Esophagus squamous epithelium (tissue), 5 donors: ENCODE data around the gene SNX21. TPM values are rescaled to one million over a fixed set of nuclear protein-coding genes. Genes with fewer than 3 reads are reported as not detected.

Experiments used
- DNase-seq: peaks from one replicate; lab custom pipeline; 2025; lab: John Stamatoyannopoulos, UW
- H3K27ac ChIP-seq, 4 donors: fragments of 200-600 bp; sonication (generic); one replicate each; pipeline ENCODE4 v1.5.1; 2016 to 2019; ENCODE audit warnings: mild to moderate bottlenecking in 1 of 4
- H3K27me3 ChIP-seq, 4 donors: fragments of 200-600 bp; sonication (generic); 1 replicate in 3 of 4; 2 replicates in 1 of 4; pipeline versions ENCODE4 v1.5.1 to v1.6.0; 2017 to 2021; ENCODE audit warnings: antibody characterized with exemption in 1 of 4
- H3K36me3 ChIP-seq, 3 donors: fragments of 200-600 bp; sonication (generic); one replicate each; pipeline ENCODE4 v1.5.1; 2016 to 2019
- H3K4me1 ChIP-seq, 3 donors: fragments of 200-600 bp; sonication (generic); one replicate each; pipeline ENCODE4 v1.5.1; 2017 to 2019
- H3K4me3 ChIP-seq, 4 donors: fragments of 200-600 bp; sonication (generic); 1 replicate in 3 of 4; 2 replicates in 1 of 4; pipeline ENCODE4 v1.5.1; 2016 to 2019; ENCODE audit warnings: mild to moderate bottlenecking in 2 of 4, moderate library complexity in 1 of 4
- H3K9me3 ChIP-seq, 3 donors: fragments of 200-600 bp; sonication (generic); one replicate each; pipeline ENCODE4 v1.5.1; 2016 to 2019
- POLR2A ChIP-seq, 4 donors: fragments of 450-650 bp; IDR thresholded peaks; one replicate each; pipeline ENCODE4 v1.6.1; 2017; ENCODE audit warnings: antibody characterized with exemption in 4 of 4, mild to moderate bottlenecking in 4 of 4, moderate library complexity in 3 of 4
- WGBS, 2 donors: methylation state at CpG; one replicate each; pipeline ENCODE4 v1.1.5; 2018; 5-methylcytosine and 5-hydroxymethylcytosine counted together
- intact Hi-C: fragments of 100-400 bp; cut with DNase I; formaldehyde crosslinking; loops from one replicate; pipeline ENCODE4 v1.15.0; 2022
- total RNA-seq, 4 donors: library from RNA; depleted of rRNA; stranded (reverse); fragments of >200 nt; gene quantifications; one replicate each; pipeline ENCODE4 v1.1.0, GENCODE V29; 2016
- TF ChIP-seq, protein P1 (sequence below), 6 experiments: fragments of 450-650 bp in 4 of 6; fragments of 200-600 bp in 2 of 6; sonication (generic) in 2 of 6; IDR thresholded peaks; one replicate each; pipeline ENCODE4 v1.5.1; 2016 to 2019; ENCODE audit warnings: antibody characterized with exemption in 6 of 6, mild to moderate bottlenecking in 4 of 6, moderate library complexity in 4 of 6
- donor health status: DM: yes; HTN: yes; CAD: no.

SNX21 gene
- total RNA-seq, 4 donors from 2014 or later = 21.2 to 43.2 (median 37.4) TPM

DNA sequence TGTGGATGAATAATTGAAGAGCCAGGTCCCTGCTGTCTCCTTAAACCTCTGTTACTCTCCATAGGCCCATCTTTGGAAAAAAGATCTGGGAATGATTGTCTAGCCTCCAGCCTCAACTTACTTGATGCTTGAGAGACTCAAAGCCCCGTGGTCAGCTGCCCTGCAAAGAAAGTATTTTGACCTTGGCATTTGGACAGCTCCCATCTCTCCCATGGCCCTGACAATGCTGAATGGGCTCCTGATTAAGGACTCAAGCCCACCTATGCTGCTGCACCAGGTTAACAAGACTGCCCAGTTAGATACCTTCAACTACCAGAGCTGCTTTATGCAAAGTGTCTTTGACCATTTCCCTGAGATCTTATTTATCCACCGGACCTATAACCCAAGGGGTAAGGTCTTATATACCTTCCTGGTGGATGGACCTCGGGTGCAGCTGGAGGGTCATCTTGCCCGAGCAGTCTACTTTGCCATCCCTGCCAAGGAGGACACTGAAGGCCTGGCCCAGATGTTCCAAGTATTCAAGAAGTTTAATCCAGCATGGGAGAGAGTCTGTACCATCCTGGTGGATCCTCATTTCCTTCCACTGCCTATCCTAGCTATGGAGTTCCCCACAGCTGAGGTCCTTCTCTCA, 49.0 kb downstream of the SNX21 start:
- H3K27ac ChIP-seq = no peak overlapping the region
- intact Hi-C loops = no loop called here
- TF ChIP-seq, protein P1, sequence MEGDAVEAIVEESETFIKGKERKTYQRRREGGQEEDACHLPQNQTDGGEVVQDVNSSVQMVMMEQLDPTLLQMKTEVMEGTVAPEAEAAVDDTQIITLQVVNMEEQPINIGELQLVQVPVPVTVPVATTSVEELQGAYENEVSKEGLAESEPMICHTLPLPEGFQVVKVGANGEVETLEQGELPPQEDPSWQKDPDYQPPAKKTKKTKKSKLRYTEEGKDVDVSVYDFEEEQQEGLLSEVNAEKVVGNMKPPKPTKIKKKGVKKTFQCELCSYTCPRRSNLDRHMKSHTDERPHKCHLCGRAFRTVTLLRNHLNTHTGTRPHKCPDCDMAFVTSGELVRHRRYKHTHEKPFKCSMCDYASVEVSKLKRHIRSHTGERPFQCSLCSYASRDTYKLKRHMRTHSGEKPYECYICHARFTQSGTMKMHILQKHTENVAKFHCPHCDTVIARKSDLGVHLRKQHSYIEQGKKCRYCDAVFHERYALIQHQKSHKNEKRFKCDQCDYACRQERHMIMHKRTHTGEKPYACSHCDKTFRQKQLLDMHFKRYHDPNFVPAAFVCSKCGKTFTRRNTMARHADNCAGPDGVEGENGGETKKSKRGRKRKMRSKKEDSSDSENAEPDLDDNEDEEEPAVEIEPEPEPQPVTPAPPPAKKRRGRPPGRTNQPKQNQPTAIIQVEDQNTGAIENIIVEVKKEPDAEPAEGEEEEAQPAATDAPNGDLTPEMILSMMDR (IDR thresholded peaks at IDR 0.05) = no peak
- no peak for TF ChIP-seq POLR2A (IDR thresholded peaks at IDR 0.05)
- H3K4me1 ChIP-seq = peaks cover 5 to 33% (median 18%) of the 10 kb centered on the region in 3 donors
- H3K27me3 ChIP-seq = no peaks in the 10 kb centered on the region
- H3K9me3 ChIP-seq = no peaks in the 10 kb centered on the region
- 86 to 100% methylated on average over 4 of the region's 4 CpGs for WGBS, 2 donors
- H3K36me3 ChIP-seq = peaks cover 6 to 58% (median 11%) of the 10 kb centered on the region in 3 donors
- DNase-seq = no peak
- no peak overlapping the region for H3K4me3 ChIP-seq

DNA sequence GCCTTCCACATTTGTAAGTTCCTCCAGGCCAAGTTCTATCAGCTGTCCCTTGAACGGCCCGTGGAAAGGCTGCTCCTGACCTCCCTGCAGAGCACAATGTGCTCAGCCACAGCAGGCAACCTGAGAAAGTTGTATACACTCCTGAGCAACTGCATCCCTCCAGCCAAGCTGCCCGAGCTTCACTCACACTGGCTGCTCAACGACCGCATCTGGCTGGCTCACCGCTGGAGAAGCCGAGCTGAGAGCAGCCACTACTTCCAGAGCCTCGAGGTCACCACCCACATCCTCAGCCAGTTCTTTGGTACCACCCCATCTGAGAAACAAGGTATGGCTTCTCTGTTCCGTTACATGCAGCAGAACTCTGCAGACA, 49.5 kb downstream of the SNX21 start:
- intact Hi-C loops = no loop called here
- no peak for DNase-seq
- WGBS, 2 donors = 58 to 85% methylated on average over 4 to 9 of the region's 9 CpGs
- peaks cover 6 to 58% (median 11%) of the 10 kb centered on the region in 3 donors for H3K36me3 ChIP-seq
- H3K4me1 ChIP-seq = peaks cover 5 to 33% (median 18%) of the 10 kb centered on the region in 3 donors
- no peak overlapping the region for H3K4me3 ChIP-seq
- H3K27me3 ChIP-seq = no peaks in the 10 kb centered on the region
- H3K9me3 ChIP-seq = no peaks in the 10 kb centered on the region
- no peak overlapping the region for H3K27ac ChIP-seq
- TF ChIP-seq, protein P1 (IDR thresholded peaks at IDR 0.05) = no peak

GRCh38 chr20:45886590-45887345, 53.2 kb downstream of the SNX21 start:
- no peak for DNase-seq
- intact Hi-C loops = no loop called here
- 77 to 85% methylated on average over 6 to 7 of the region's 19 CpGs for WGBS, 2 donors

DNA sequence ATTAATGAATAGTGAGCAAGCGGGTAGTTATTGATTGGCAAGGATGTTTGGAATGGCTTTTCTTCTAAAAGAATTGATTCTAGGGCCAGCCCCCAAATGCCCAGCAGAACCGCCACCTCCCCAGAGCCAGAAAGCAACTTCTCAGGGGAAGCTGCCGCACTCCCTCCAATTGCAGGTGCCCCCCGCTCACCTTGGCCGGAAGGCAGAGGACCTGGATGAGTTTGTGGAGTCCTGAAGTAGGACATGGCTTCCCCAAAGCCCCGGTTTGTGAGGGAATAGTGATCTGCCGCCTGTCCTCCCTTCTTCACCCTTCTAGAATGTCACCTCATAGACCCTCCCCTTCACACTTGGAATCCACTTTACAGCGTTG, 53.7 kb downstream of the SNX21 start, which contains the start of gene SPATA25:
SPATA25 (minus strand) TSS at position 277 of the 370 bp plus-strand sequence; CDS start at position 245, 32 bp downstream.
- no peak for DNase-seq
- peaks cover 6 to 60% (median 11%) of the 10 kb centered on the region in 3 donors for H3K36me3 ChIP-seq
- H3K4me3 ChIP-seq = no peak within 1 kb of the TSS
- H3K4me1 ChIP-seq = peaks cover 17 to 52% (median 22%) of the 10 kb centered on the region in 3 donors
- TF ChIP-seq, protein P1 (IDR thresholded peaks at IDR 0.05) = no peak
- no peak for TF ChIP-seq POLR2A (IDR thresholded peaks at IDR 0.05)
- H3K9me3 ChIP-seq = no peaks in the 10 kb centered on the region
- 90 to 92% methylated on average over 6 to 7 of the region's 8 CpGs for WGBS, 2 donors
- H3K27ac ChIP-seq = no peak within 1 kb of the TSS
- intact Hi-C loops = no loop called here
- H3K27me3 ChIP-seq = no peaks in the 10 kb centered on the region

More at GRCh38 chr20:45886590-45887345, 53.2 kb downstream of the SNX21 start:
- Histone ChIP-seq H3K27me3 (no peaks in the 10 kb centered on the region), H3K4me3 (no peak overlapping the region), H3K9me3 (no peaks in the 10 kb centered on the region), H3K4me1 (peaks cover 16 to 51% (median 17%) of the 10 kb centered on the region in 3 donors), H3K36me3 (peaks cover 6 to 60% (median 11%) of the 10 kb centered on the region in 3 donors), H3K27ac (no peak overlapping the region)
- TF ChIP-seq, protein P1 (IDR thresholded peaks at IDR 0.05) = no peak
- TF ChIP-seq POLR2A (IDR thresholded peaks at IDR 0.05) = no peak

DNA sequence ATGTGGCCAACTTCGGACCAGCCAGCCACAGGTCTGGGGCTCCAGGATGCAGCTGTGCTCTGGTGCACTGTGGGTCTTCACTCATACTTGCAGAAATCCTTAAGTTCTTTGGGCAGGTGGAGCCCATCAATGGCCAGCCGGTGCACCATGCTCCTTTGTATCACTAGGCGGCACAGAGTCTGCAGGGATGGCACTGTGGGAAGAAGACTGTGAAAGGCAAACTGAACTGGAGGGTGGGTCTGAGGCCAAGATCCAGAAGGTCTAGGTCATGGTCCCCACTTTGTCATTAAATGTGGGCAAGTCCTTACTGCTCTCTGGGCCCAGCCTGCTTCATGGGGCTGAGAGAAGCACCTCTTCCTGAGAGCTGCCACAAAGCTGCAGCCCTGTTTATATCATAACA, 55.1 kb downstream of the SNX21 start:
- DNase-seq = no peak
- peaks cover 1 to 63% (median 5%) of the 10 kb centered on the region in 3 donors for H3K36me3 ChIP-seq
- intact Hi-C loops = no loop called here
- H3K4me1 ChIP-seq = peaks cover 23 to 65% (median 28%) of the 10 kb centered on the region in 3 donors
- H3K27ac ChIP-seq = no peak overlapping the region
- no peak overlapping the region for H3K4me3 ChIP-seq
- 100% methylated on average over 2 of the region's 3 CpGs; no CpG with 5 or more reads in 1 of the 2 donors for WGBS, 2 donors
- TF ChIP-seq, protein P1 (IDR thresholded peaks at IDR 0.05) = no peak
- no peak for TF ChIP-seq POLR2A (IDR thresholded peaks at IDR 0.05)
- H3K9me3 ChIP-seq = no peaks in the 10 kb centered on the region
- H3K27me3 ChIP-seq = no peaks in the 10 kb centered on the region
